Globus pallidus (tissue), 1 donor: ENCODE data around the gene SMG9.

Experiments
- DNase-seq: peaks from one replicate; pipeline ENCODE4 v3.0.0-alpha.2; 2015; ENCODE audit warnings: low spot score

Gene SMG9

GRCh38 chr19:43724896-43725295, 29.9 kb downstream of the SMG9 start:
- no peak for DNase-seq

DNA sequence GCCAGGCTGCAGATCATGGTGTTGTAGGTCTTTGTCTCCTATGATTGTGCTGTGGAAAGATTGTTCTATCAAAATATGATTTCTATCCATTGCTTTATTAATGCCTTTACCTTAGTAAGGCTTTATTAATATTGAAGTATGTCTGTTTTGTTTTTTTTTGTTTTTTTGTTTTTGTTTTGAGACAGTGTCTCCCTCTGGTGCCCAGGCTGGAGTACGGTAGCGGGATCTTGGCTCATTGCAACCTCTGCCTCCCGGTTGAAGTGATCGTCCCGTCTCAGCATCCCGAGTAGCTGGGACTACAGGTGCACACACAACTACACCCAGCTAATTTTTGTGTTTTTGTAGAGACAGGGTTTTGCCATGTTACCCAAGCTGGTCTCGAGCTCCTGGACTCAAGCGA, 31.2 kb downstream of the SMG9 start:
- no peak for DNase-seq

- DNase-seq = no peak
Measured at GRCh38 chr19:43721469-43722048, 33.2 kb downstream of the SMG9 start.

- DNase-seq = no peak
Measured at GRCh38 chr19:43720936-43721335, 33.8 kb downstream of the SMG9 start.

DNA sequence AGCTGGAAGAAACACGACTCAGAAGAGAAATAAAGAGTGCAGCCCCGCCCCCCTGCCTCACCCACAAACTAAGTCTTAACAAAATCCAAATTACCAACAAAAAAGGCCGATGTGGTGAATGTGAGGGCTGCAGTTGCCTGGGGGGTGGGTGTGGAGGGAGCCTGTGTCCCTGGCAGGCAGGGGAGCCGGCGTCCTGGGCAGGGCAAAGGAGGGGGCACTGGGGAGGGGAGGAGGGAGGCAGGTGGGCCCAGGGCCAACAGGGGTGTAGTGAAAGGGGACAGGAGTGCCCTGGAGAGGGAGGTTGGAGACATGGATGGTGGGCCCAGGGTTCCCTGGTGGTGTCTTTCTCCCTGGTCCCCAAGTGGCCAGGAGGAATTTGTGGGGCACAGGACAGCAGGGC, 34.8 kb downstream of the SMG9 start:
- DNase-seq = no peak

- no peak for DNase-seq
Measured at GRCh38 chr19:43719378-43719868, 35.3 kb downstream of the SMG9 start.

GRCh38 chr19:43718627-43719377, 36.0 kb downstream of the SMG9 start:
- no peak for DNase-seq

DNA sequence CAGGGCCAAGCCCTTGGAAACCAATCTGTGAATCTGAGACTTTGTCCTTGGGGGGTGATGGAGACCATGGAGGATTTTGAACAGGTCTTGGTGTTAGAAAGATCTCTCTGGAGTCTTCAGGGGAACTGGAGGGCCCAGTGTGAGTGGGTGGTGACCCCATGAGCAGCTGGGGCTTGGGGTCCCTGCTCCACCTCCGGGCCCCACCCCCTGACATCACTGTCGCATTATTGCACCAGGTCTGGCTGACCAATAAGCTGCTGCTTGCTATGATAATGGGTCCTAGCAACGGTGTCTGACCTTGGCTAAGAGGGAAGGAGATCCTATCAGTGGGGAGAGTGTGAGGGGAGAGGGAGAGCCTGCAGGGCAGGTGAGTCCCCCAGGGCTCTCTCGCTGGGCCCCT, 39.0 kb downstream of the SMG9 start, which contains the start of gene IRGC:
Gene IRGC, plus strand, starts transcription at position 301 of the 400 bp plus-strand sequence. CDS start 2,483 bp downstream, outside the sequence.
- no peak for DNase-seq

- DNase-seq = no peak
Measured at GRCh38 chr19:43713208-43713607, 41.6 kb downstream of the SMG9 start.

DNA sequence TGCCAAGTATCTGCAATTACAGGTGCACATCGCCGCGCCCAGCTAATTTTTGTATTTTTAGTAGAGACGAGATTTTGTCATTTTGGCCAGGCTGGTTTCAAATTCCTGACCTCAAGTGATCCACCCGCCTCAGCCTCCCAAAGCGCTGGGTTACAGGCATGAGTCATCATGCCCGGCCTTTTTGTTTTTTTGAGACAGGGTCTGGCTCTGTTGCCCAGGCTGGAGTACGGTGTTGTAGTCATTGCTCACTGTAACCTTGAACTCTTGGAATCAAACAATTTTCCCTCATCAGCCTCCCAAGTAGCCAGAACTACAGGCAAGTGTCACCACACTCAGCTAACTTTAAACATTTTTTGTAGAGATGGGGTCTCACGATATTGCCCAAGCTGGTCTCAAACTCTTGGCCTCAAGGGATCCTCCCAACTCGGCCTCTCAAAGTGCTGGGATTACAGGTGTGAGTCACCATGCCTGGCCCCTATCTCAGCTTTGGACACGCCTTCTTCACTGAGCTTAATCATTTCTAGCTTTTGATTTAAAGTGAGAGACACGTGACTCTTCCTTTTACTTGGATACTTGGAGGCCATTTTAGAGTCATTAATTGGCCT, 42.9 kb downstream of the SMG9 start:
- no peak for DNase-seq

- no peak for DNase-seq
Measured at GRCh38 chr19:43708716-43709115, 46.0 kb downstream of the SMG9 start.

DNA sequence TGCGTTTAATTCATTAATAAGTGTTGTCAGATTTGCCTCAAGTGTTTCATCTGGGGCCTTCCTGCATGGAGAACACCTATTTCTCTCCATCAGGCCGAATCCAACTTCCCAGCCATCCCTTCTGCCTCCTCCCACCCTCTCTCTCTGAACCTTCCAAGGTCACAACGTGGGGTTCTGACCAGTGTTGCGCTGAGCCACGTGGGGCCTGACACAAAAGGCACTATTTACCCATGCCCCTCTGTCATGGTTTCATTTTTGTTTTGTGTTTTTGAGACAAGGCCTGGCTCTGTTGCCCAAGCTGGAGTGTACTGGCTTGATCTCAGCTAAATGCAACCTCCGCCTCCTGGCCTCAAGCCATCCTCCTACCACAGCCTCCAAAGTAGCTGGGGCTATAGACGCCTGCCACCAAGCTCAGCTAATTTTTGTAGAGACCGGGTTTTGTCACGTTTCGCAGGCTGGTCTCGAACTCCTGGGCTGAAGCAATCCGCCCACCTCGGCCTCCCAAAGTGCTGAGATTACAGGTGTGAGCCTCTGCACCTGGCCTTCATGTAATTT, 47.5 kb downstream of the SMG9 start:
- no peak for DNase-seq

GRCh38 chr19:43705729-43706128, 49.0 kb downstream of the SMG9 start:
- DNase-seq = no peak

- DNase-seq = no peak
Measured at GRCh38 chr19:43704002-43704705, 50.6 kb downstream of the SMG9 start.

GRCh38 chr19:43700395-43701000, 54.3 kb downstream of the SMG9 start:
- peak; percentile 48 for DNase-seq

DNA sequence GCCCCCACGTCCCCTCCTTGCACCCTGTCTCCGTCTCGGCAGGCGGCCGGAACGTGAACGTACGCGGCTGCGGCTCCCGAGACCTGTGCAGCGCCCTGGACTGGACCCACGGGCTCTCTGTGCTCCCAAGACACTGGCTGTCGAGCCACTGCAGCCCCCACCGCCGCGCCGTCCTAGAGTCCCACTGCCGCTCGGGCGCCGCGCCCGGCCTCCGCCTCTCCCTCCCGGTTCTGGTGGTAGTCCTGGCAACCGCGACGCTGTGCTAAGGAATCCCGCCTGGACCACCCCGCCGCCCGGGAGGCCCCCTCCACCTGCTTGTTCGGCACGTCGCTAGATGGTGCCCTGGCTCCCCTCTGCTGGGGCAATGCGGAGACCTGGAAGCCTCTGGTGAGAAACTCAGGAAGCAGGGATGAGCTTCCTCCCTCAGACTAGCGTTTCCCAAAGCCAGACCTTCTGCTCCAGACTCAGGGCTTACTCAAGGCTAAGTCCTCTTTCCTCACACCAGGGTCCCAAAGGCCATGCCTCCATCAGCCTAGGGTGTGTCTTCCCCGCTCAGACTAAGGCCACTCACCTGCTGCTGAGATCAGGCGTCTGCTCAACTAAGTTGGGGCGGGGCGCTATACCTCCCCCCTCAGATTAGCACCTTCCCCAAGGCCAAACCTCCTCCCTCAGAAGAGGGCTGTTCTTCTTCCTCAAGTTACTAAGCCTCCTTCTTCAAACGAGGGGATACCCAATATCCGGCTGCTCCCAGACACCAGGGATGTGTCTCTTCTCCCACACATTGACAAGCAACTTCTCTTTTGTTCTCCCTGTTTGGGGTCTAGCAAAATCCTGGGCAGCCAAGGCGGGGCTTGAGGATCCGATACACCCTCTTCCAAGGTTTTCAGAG, 55.0 kb downstream of the SMG9 start:
- DNase-seq = no peak

DNA sequence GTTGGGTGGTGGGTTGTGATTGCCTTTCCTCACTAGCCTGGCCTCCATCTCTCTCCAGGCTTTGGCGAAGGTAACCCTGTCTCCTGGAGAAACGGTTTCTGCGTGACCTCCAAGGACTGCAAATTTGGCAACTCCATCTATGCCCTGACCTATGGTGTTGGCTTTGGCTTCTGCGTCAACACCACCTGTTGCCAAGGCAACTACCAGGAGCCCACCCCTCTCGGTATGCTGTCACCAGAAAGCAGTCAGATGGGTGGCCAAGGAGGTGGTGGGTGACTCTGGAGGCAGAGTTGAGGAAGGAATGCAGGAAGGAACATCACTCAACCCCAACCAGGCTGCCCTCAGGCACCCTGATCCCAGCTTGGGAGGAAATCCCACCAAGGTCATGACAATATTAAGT, 57.5 kb downstream of the SMG9 start:
- DNase-seq = no peak

GRCh38 chr19:43695985-43696704, 58.6 kb downstream of the SMG9 start:
- no peak for DNase-seq

- no peak for DNase-seq
Measured at GRCh38 chr19:43694553-43694952, 60.2 kb downstream of the SMG9 start.

- DNase-seq = no peak
Measured at GRCh38 chr19:43692877-43693276, 61.9 kb downstream of the SMG9 start.
